Bronchial epithelial cell (primary cell): ENCODE data around the gene ZNF205. TPM values are rescaled to one million over a fixed set of nuclear protein-coding genes. Genes with fewer than 3 reads are reported as not detected.

ENCODE experiments used
- DNase-seq: peaks from one replicate; pipeline ENCODE4 v3.0.0-alpha.2; 2010; ENCODE audit warnings: low read depth
- FAIRE-seq: peaks from 2 replicates; lab custom pipeline; 2011; peaks lifted over from hg19 to GRCh38; lab: Jason Lieb, UNC
- H3K27me3 ChIP-seq: 2 replicates; pipeline ENCODE4 v1.5.1; 2011; ENCODE audit warnings: low read length; ENCODE audit not compliant: control insufficient read depth, insufficient read depth
- H3K36me3 ChIP-seq: 2 replicates; pipeline ENCODE4 v1.5.1; 2011; ENCODE audit warnings: low read length; ENCODE audit not compliant: control insufficient read depth, insufficient read depth
- H3K4me3 ChIP-seq: 2 replicates; pipeline ENCODE4 v1.5.1; 2011; ENCODE audit warnings: mild to moderate bottlenecking, low read depth, low read length, control low read depth
- CTCF ChIP-seq: IDR thresholded peaks from 2 replicates; pipeline ENCODE4 v1.5.1; 2011; ENCODE audit warnings: mild to moderate bottlenecking, moderate library complexity, low read length, control low read depth, inconsistent platforms; ENCODE audit not compliant: insufficient read depth, severe bottlenecking
- total RNA-seq: library from RNA; depleted of rRNA; stranded (reverse); fragments of >200 nt; gene quantifications from 2 replicates; pipeline ENCODE4 v1.2.1, GENCODE V29; 2014

ZNF205 gene
- total RNA-seq, 1 donor from 2014 or later: 22.4 TPM

DNA sequence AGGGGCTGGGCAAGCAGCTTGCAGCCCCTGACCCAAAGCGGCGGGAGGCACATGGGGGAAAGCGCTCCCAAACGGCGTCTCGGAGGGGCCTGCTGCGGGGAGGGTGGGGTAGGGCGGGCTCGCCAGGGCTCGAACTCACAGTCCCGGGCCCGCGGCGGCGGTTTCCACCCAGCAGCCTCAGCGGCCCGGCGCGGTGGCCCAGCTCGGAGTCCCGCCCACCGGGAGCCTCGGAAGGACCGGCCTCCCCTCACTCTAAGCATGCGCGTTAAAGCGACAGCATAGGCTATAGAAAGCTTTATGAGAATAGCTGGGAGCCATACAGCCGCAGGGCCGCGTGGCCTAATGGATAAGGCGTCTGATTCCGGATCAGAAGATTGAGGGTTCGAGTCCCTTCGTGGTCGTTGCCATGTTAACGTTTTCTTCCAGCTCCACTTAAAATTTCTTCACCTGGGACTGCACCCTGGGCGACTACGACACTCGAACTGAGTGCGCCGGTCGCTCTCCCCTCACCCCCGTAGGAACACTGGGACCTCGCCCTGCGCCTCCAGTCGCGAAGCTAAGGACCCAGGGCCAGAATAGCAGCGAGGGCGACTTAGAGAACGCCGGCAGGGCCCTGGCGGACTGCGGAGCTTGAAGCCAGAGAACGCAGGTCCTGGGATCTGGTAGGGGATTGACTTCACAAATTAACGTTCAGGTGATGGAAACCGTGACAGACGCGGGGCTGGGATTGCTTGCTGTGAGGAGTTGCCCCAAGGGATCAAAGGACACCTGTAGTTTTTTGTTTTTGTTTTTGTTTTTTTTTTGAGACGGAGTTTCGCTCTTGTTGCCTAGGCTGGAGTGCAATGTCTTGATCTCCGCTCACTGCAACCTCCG lies 38.2 kb downstream of the ZNF205 start:
- peak overlapping the region; percentile 80 for H3K4me3 ChIP-seq
- no peak for TF ChIP-seq CTCF
- no peaks in the 10 kb centered on the region for H3K27me3 ChIP-seq
- FAIRE-seq (no peak), DNase-seq (peak; percentile 86)
- H3K36me3 ChIP-seq: no peaks in the 10 kb centered on the region

- DNase-seq: no peak
- Histone ChIP-seq H3K4me3 (peak overlapping the region; percentile 32), H3K27me3 (no peaks in the 10 kb centered on the region), H3K36me3 (no peaks in the 10 kb centered on the region)
- no peak for FAIRE-seq
- no peak for TF ChIP-seq CTCF
Measured at GRCh38 chr16:3152027-3152276, 39.6 kb downstream of the ZNF205 start.

DNA sequence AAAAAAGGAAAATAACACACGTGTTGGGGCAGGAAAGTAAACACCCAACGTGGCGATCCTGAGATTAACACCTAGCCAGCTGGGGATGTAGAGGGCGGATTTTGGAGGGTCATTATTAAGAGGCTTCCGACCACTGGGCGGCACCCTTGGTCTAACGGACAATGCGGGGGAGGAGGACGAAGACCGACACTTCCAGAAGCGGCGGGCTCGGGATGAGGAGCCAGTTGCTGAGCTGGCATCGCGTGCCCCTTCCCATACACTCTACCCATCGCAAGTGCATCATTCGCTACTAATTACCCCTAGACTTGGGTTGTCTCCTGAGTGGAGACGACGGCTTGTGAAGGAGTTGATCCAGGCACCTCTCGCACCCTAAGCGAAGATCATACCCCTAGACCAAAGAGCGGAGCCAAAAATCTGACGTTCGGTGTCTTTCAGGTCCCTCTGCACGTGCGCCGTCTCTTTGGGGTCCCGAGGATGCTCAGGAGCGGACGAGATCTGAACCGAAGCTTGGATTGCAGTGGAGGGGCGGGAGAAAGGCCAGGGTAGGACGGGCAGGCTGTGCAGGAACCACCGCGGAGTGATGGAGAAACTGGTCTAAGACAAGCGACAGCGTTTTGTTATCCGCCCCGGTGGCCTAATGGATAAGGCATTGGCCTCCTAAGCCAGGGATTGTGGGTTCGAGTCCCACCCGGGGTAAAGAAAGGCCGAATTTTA lies 40.0 kb downstream of the ZNF205 start:
- Histone ChIP-seq H3K36me3 (no peaks in the 10 kb centered on the region), H3K4me3 (peak overlapping the region; percentile 32), H3K27me3 (no peaks in the 10 kb centered on the region)
- FAIRE-seq (no peak), DNase-seq (peak; percentile 86)
- TF ChIP-seq CTCF: peak; percentile 26

DNA sequence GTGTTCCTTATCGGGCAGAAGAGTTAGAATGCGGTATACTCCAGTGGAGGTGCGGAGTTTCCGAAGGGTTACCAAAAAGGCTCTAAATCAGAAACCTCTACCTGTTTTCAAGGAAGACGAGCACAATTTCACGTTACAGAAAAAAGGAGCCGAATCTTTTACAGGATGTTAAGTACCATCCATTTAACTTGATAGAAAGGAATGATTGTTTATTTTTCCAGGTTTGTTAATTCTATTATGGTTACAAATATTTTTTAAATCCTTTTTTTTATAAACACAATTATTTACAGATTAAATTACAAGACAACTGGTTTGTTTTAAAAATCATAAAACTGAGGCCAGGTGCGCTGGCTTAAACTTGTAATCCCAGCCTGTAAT lies 40.6 kb downstream of the ZNF205 start:
- DNase-seq (no peak), FAIRE-seq (no peak)
- no peak for TF ChIP-seq CTCF
- Histone ChIP-seq H3K4me3 (no peak overlapping the region), H3K36me3 (no peaks in the 10 kb centered on the region), H3K27me3 (no peaks in the 10 kb centered on the region)

DNA sequence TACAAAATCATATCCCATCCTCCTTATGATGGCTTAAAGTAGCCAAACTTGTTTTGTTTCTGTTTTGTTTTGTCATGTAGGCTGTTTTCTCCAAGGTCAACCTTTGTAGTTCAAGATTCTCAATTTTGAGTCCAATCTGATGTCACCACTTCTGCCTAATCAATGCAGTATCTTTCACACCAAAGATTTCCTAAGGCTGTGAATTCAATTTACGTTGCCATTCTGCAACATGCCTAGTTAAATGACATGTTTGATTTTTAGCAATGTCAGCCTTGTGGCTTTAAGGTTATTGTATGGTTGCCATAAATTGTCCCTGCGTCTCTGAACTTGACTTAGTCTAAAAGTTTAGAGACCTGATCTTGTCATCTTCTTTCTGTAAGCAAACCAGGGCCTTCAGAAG lies 42.8 kb downstream of the ZNF205 start:
- FAIRE-seq: no peak
- no peak for TF ChIP-seq CTCF
- no peaks in the 10 kb centered on the region for H3K27me3 ChIP-seq
- H3K4me3 ChIP-seq: no peak overlapping the region
- DNase-seq: no peak
- H3K36me3 ChIP-seq: no peaks in the 10 kb centered on the region

DNA sequence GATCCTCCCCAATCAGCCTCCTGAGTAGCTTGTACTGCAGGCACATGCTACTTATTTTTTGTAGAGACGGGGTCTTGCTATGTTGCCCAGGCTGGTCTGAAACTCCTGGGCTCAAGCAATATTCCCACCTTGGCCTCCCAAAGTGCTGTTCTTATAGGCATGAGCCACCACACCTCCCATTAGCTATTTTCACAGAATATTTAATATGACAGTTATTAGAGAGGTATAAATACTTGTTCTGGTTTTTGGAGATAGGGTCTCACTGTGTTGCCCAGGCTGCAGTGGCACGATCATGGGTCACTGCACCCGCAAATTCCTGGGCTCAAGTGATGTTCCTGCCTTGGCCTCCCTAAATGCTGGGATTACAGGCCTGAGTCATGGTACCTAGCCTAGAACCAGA lies 43.6 kb downstream of the ZNF205 start:
- Histone ChIP-seq H3K27me3 (no peaks in the 10 kb centered on the region), H3K4me3 (no peak overlapping the region), H3K36me3 (no peaks in the 10 kb centered on the region)
- FAIRE-seq (no peak), DNase-seq (no peak)
- no peak for TF ChIP-seq CTCF
